HCT116 (cell line): Measurements from ENCODE around the gene ASNSD1.

Experiments used
- CEBPB ChIP-seq: IDR thresholded peaks from 2 replicates; pipeline ENCODE4 v1.6.1; 2012; ENCODE audit warnings: low read depth
- EZH2 ChIP-seq: fragments of 200-600 bp; sonication (generic); IDR thresholded peaks from 2 replicates; pipeline ENCODE4 v1.6.1; 2017; ENCODE audit warnings: antibody characterized with exemption, mixed run types
- EZH2phosphoT487 ChIP-seq: fragments of 200-600 bp; IDR thresholded peaks from 2 replicates; pipeline ENCODE4 v1.6.1; 2018; ENCODE audit warnings: antibody characterized with exemption, borderline replicate concordance
- FOSL1 ChIP-seq: IDR thresholded peaks from 2 replicates; pipeline ENCODE4 v1.6.1; 2012; ENCODE audit warnings: low read depth
- JUND ChIP-seq: IDR thresholded peaks from 2 replicates; pipeline ENCODE4 v1.6.1; 2012
- POLR2A ChIP-seq: IDR thresholded peaks from 2 replicates; pipeline ENCODE4 v1.7.0; 2011; ENCODE audit warnings: borderline replicate concordance; ENCODE audit not compliant: insufficient read depth, insufficient read length; ENCODE audit errors: extremely low read depth
- POLR2AphosphoS5 ChIP-seq: IDR thresholded peaks from 2 replicates; pipeline ENCODE4 v1.6.1; 2011; ENCODE audit warnings: mild to moderate bottlenecking, low read depth, low read length, moderate library complexity
- RAD21 ChIP-seq: IDR thresholded peaks from 2 replicates; pipeline ENCODE4 v1.6.1; 2012; ENCODE audit warnings: low read depth, mild to moderate bottlenecking
- ZFX ChIP-seq: fragments of 450-650 bp; IDR thresholded peaks from 2 replicates; pipeline ENCODE4 v1.6.1; 2017
- TF ChIP-seq, protein P1 (sequence below), 3 experiments: fragments of 200-600 bp in 1 of 3; sonication (generic) in 1 of 3; IDR thresholded peaks in 2 of 3; conservative IDR thresholded peaks in 1 of 3; 2 replicates each; pipeline ENCODE4 v1.5.1; 2012 to 2017; ENCODE audit warnings: low read depth in 2 of 3, low read length in 2 of 3, antibody characterized with exemption in 1 of 3, borderline replicate concordance in 1 of 3, control low read depth in 1 of 3, mild to moderate bottlenecking in 1 of 3, mixed read lengths in 1 of 3, mixed run types in 1 of 3, moderate library complexity in 1 of 3; ENCODE audit not compliant: insufficient read depth in 1 of 3
- TF ChIP-seq, protein P2 (sequence below): IDR thresholded peaks from 2 replicates; pipeline ENCODE4 v1.6.1; 2012
- TF ChIP-seq, protein P3 (sequence below): IDR thresholded peaks from 2 replicates; pipeline ENCODE4 v1.6.1; 2011; ENCODE audit warnings: mild to moderate bottlenecking, low read length, moderate library complexity; ENCODE audit not compliant: insufficient replicate concordance; ENCODE audit errors: extremely low read depth
- TF ChIP-seq, protein P4 (sequence below): IDR thresholded peaks from 2 replicates; pipeline ENCODE4 v1.6.1; 2012; ENCODE audit warnings: low read depth
- TF ChIP-seq, protein P5 (sequence below): IDR thresholded peaks from 2 replicates; pipeline ENCODE4 v1.6.1; 2012

- TF ChIP-seq CEBPB, result no peak
- no peak for TF ChIP-seq POLR2A
- TF ChIP-seq, protein P1, sequence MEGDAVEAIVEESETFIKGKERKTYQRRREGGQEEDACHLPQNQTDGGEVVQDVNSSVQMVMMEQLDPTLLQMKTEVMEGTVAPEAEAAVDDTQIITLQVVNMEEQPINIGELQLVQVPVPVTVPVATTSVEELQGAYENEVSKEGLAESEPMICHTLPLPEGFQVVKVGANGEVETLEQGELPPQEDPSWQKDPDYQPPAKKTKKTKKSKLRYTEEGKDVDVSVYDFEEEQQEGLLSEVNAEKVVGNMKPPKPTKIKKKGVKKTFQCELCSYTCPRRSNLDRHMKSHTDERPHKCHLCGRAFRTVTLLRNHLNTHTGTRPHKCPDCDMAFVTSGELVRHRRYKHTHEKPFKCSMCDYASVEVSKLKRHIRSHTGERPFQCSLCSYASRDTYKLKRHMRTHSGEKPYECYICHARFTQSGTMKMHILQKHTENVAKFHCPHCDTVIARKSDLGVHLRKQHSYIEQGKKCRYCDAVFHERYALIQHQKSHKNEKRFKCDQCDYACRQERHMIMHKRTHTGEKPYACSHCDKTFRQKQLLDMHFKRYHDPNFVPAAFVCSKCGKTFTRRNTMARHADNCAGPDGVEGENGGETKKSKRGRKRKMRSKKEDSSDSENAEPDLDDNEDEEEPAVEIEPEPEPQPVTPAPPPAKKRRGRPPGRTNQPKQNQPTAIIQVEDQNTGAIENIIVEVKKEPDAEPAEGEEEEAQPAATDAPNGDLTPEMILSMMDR (IDR thresholded peaks at IDR 0.05 in 2 of 3, conservative IDR thresholded peaks at IDR 0.05 in 1 of 3; ENCODE audit: borderline replicate concordance in 1 of 3, insufficient read depth in 1 of 3, low read depth in 2 of 3, low read length in 2 of 3), result no peak
- TF ChIP-seq, protein P2, sequence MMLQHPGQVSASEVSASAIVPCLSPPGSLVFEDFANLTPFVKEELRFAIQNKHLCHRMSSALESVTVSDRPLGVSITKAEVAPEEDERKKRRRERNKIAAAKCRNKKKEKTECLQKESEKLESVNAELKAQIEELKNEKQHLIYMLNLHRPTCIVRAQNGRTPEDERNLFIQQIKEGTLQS, result no peak
- no peak for TF ChIP-seq EZH2
- no peak for TF ChIP-seq EZH2phosphoT487
- TF ChIP-seq, protein P3, sequence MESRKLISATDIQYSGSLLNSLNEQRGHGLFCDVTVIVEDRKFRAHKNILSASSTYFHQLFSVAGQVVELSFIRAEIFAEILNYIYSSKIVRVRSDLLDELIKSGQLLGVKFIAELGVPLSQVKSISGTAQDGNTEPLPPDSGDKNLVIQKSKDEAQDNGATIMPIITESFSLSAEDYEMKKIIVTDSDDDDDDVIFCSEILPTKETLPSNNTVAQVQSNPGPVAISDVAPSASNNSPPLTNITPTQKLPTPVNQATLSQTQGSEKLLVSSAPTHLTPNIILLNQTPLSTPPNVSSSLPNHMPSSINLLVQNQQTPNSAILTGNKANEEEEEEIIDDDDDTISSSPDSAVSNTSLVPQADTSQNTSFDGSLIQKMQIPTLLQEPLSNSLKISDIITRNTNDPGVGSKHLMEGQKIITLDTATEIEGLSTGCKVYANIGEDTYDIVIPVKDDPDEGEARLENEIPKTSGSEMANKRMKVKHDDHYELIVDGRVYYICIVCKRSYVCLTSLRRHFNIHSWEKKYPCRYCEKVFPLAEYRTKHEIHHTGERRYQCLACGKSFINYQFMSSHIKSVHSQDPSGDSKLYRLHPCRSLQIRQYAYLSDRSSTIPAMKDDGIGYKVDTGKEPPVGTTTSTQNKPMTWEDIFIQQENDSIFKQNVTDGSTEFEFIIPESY, result no peak
- no peak for TF ChIP-seq FOSL1
- no peak for TF ChIP-seq POLR2AphosphoS5
- TF ChIP-seq ZFX, result no peak
- TF ChIP-seq RAD21, result no peak
- no peak for TF ChIP-seq JUND
- TF ChIP-seq, protein P4, sequence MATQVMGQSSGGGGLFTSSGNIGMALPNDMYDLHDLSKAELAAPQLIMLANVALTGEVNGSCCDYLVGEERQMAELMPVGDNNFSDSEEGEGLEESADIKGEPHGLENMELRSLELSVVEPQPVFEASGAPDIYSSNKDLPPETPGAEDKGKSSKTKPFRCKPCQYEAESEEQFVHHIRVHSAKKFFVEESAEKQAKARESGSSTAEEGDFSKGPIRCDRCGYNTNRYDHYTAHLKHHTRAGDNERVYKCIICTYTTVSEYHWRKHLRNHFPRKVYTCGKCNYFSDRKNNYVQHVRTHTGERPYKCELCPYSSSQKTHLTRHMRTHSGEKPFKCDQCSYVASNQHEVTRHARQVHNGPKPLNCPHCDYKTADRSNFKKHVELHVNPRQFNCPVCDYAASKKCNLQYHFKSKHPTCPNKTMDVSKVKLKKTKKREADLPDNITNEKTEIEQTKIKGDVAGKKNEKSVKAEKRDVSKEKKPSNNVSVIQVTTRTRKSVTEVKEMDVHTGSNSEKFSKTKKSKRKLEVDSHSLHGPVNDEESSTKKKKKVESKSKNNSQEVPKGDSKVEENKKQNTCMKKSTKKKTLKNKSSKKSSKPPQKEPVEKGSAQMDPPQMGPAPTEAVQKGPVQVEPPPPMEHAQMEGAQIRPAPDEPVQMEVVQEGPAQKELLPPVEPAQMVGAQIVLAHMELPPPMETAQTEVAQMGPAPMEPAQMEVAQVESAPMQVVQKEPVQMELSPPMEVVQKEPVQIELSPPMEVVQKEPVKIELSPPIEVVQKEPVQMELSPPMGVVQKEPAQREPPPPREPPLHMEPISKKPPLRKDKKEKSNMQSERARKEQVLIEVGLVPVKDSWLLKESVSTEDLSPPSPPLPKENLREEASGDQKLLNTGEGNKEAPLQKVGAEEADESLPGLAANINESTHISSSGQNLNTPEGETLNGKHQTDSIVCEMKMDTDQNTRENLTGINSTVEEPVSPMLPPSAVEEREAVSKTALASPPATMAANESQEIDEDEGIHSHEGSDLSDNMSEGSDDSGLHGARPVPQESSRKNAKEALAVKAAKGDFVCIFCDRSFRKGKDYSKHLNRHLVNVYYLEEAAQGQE, result no peak
- TF ChIP-seq, protein P5, sequence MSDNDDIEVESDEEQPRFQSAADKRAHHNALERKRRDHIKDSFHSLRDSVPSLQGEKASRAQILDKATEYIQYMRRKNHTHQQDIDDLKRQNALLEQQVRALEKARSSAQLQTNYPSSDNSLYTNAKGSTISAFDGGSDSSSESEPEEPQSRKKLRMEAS, result no peak
Measured at GRCh38 chr2:189657867-189658266, 3.4 kb upstream of the ASNSD1 start.
